ENCODE data around the gene PPP3R1. TPM values are rescaled to one million over a fixed set of nuclear protein-coding genes. Genes with fewer than 3 reads are reported as not detected.

The PPP3R1 gene
- 43.0 TPM for total RNA-seq

GRCh38 chr2:68252400-68253218 lies at the start of gene PPP3R1:
Gene PPP3R1, minus strand, starts transcription at chr2:68252532. Its CDS starts 405 bp downstream, at chr2:68252127.

GRCh38 chr2:68157402-68158133 lies 94.8 kb downstream of the PPP3R1 start, which contains the start of gene PNO1:
Gene PNO1, plus strand, starts transcription at chr2:68157888. Its CDS starts 47 bp downstream, at chr2:68157935.

Other genes with a start within 250 kb of the PPP3R1 start
- 22.3 TPM for gene C1D, start 189.5 kb downstream of the PPP3R1 start, total RNA-seq
- gene PNO1, start 94.6 kb downstream of the PPP3R1 start, total RNA-seq, result 11.7 TPM
- gene CNRIP1, start 67.4 kb upstream of the PPP3R1 start, total RNA-seq, result 22.1 TPM
- gene PLEK, start 112.8 kb upstream of the PPP3R1 start, total RNA-seq, result 7.6 TPM
- gene FBXO48, start 214.8 kb upstream of the PPP3R1 start, total RNA-seq, result 0.53 TPM
- gene APLF, start 215.1 kb upstream of the PPP3R1 start, total RNA-seq, result 7.3 TPM